Heart left ventricle (tissue), 16 donors: ENCODE results near the gene SIMC1. TPM values are rescaled to one million over a fixed set of nuclear protein-coding genes. Genes with fewer than 3 reads are reported as not detected.
"Not testable (repeated sequence)": the region's sequence is repeated elsewhere in the genome, so short reads cannot be mapped to it uniquely, and the experiment has no call there.

Source experiments
- ATAC-seq, 4 donors: fragments of 200-7000 bp; cut with Tn5 transposase; one replicate each; pipeline ENCODE4 v1.9.1; 2020 to 2022; ENCODE audit warnings: moderate library complexity in 4 of 4, mild to moderate bottlenecking in 3 of 4, moderate number of reproducible peaks in 1 of 4
- DNase-seq, 5 donors: peaks; one replicate each; pipeline ENCODE4 v3.0.0-alpha.2; 2020
- H3K27ac ChIP-seq, 12 donors: fragments of 200-600 bp; sonication (generic) in 4 of 12; one replicate each; pipeline versions ENCODE4 v1.5.0 to v1.8.0; 2016 to 2022; ENCODE audit warnings: mild to moderate bottlenecking in 2 of 12
- H3K27me3 ChIP-seq, 9 donors: fragments of 200-600 bp; sonication (generic) in 2 of 9; one replicate each; pipeline versions ENCODE4 v1.5.1 to v1.8.0; 2016 to 2022; ENCODE audit warnings: mild to moderate bottlenecking in 3 of 9
- H3K36me3 ChIP-seq, 9 donors: fragments of 200-600 bp; sonication (generic) in 2 of 9; one replicate each; pipeline versions ENCODE4 v1.5.0 to v1.8.0; 2018 to 2022; ENCODE audit warnings: mild to moderate bottlenecking in 2 of 9
- H3K4me1 ChIP-seq, 12 donors: fragments of 200-600 bp; sonication (generic) in 4 of 12; one replicate each; pipeline versions ENCODE4 v1.5.0 to v1.8.0; 2016 to 2022; ENCODE audit warnings: mild to moderate bottlenecking in 3 of 12
- H3K4me3 ChIP-seq, 12 donors: fragments of 200-600 bp; sonication (generic) in 4 of 12; one replicate each; pipeline versions ENCODE4 v1.5.0 to v1.8.0; 2017 to 2022; ENCODE audit warnings: mild to moderate bottlenecking in 9 of 12, moderate library complexity in 4 of 12
- H3K9me3 ChIP-seq, 12 donors: fragments of 200-600 bp; sonication (generic) in 4 of 12; one replicate each; pipeline versions ENCODE4 v1.5.0 to v1.8.0; 2016 to 2022; ENCODE audit warnings: mild to moderate bottlenecking in 1 of 12
- CTCF ChIP-seq, 12 donors: fragments of 200-600 bp; sonication (generic) in 4 of 12; IDR thresholded peaks; one replicate each; pipeline versions ENCODE4 v1.5.0 to v1.8.0; 2018 to 2022; ENCODE audit warnings: antibody characterized with exemption in 12 of 12, mild to moderate bottlenecking in 5 of 12
- WGBS, 4 donors: extraction: QIAGEN DNeasy Blood & Tissue Kit in 2 of 4; methylation state at CpG; one replicate each; pipeline versions ENCODE4 v1.1.5 to v1.1.7; 2013 to 2018; 5-methylcytosine and 5-hydroxymethylcytosine counted together
- intact Hi-C, 10 donors: fragments of 100-400 bp; cut with DNase I; formaldehyde crosslinking; loops; one replicate each; pipeline versions ENCODE4 v1.11.1 to v1.14.2; 2022
- polyA plus RNA-seq, 2 donors: library from polyadenylated mRNA; stranded (reverse); fragments of 200-250 nt; gene quantifications; one replicate each; pipeline ENCODE4 v1.2.3, GENCODE V29; 2013
- total RNA-seq, 9 donors: library from RNA; depleted of rRNA in 2 of 9; stranded (reverse); fragments of >200 nt in 2 of 9; fragmentation: NEBNext Ultra II Directional in 3 of 9; extraction: Animal tissue kit (Norgen Biotek cat#: 25700) in 3 of 9; gene quantifications; one replicate each; pipeline versions ENCODE4 v1.1.0 to v1.2.4, GENCODE V29; 2016 to 2023
- donor health status: ischemic (EF 13 %, LVEDD 7.1; RV severe dilation, severe dysfunction).
- donor health status: healthy with polysubstance abuse.
- donor health status: DM: no; HTN: yes; CAD: no.
- donor health status: DM: no; HTN: no; CAD: no.
- donor health status: ischemic (EF 25% LVEDD 6.9; RV normal size, moderate dysfunction).
- donor health status: ischemic (EF 25% LVEDD 5.7; RV mildly dilated, moderate dysfunction).
- donor health status: healthy.
- donor health status: DM: yes; HTN: yes; CAD: no.
- donor health status: ischemic (EF 35%, LVEDD 5.7; RV mildly dilated, moderate dysfunction).
- donor health status: nonischemic (EF 11% LVEDD 7.7; RV severe dilation, severe dysfunction).
- donor health status: DM: yes; HTN: yes; CAD: no.
- donor health status: PGD.
- donor health status: ischemic (EF 29% LVEDD 5.4; RV normal size, mild dysfunction).
- donor health status: nonischemic (EF 23%, LVEDD 6.1; RV moderate dilation, normal function).

The SIMC1 gene
- total and polyA plus RNA-seq, 11 donors: 2.2 to 9.0 (median 4.6) TPM

GRCh38 chr5:176217764-176218163, 20.5 kb upstream of the SIMC1 start:
- 53 to 62% (median 60%) methylated on average over 2 of the region's 2 CpGs for WGBS, 4 donors
- H3K27me3 ChIP-seq, H3K36me3 ChIP-seq, intact Hi-C loops, DNase-seq, H3K4me3 ChIP-seq, ATAC-seq, H3K4me1 ChIP-seq, H3K9me3 ChIP-seq, H3K27ac ChIP-seq: not testable (repeated sequence)

- H3K9me3 ChIP-seq, intact Hi-C loops, H3K27me3 ChIP-seq, H3K4me3 ChIP-seq, ATAC-seq, H3K4me1 ChIP-seq, DNase-seq, H3K36me3 ChIP-seq, H3K27ac ChIP-seq: not testable (repeated sequence)
- 92 to 97% (median 96%) methylated on average over 24 to 37 of the region's 38 CpGs for WGBS, 4 donors
Observed at GRCh38 chr5:176222006-176222405, 16.2 kb upstream of the SIMC1 start.

- H3K36me3 ChIP-seq, H3K4me3 ChIP-seq, H3K4me1 ChIP-seq, DNase-seq, H3K9me3 ChIP-seq, ATAC-seq, H3K27ac ChIP-seq, H3K27me3 ChIP-seq, intact Hi-C loops: not testable (repeated sequence)
- 55 to 63% (median 57%) methylated on average over 1 of the region's 1 CpG; no CpG with 5 or more reads in 1 of the 4 donors for WGBS, 4 donors
Observed at GRCh38 chr5:176228358-176228757, 9.9 kb upstream of the SIMC1 start.

- 87 to 91% (median 88%) methylated on average over 5 of the region's 5 CpGs for WGBS, 4 donors
- H3K9me3 ChIP-seq, DNase-seq, H3K27me3 ChIP-seq, H3K36me3 ChIP-seq, ATAC-seq, H3K27ac ChIP-seq, intact Hi-C loops, H3K4me1 ChIP-seq, H3K4me3 ChIP-seq: not testable (repeated sequence)
Observed at GRCh38 chr5:176233253-176233652, 5.0 kb upstream of the SIMC1 start.

GRCh38 chr5:176235155-176235554, 3.1 kb upstream of the SIMC1 start:
- intact Hi-C loops, H3K27ac ChIP-seq, DNase-seq, H3K27me3 ChIP-seq, H3K4me1 ChIP-seq, H3K9me3 ChIP-seq, H3K4me3 ChIP-seq, H3K36me3 ChIP-seq: not testable (repeated sequence)
- WGBS, 4 donors: 10 to 31% (median 12%) methylated on average over 1 of the region's 1 CpG
- peak in 8 of 12 donors; percentile 14 to 41 (median 28) for TF ChIP-seq CTCF (IDR thresholded peaks at IDR 0.05)
- ATAC-seq: peak in 1 of 4 donors; percentile 37

GRCh38 chr5:176238645-176239283, 540 bp downstream of the SIMC1 start:
- DNase-seq, H3K36me3 ChIP-seq, H3K9me3 ChIP-seq, H3K27me3 ChIP-seq, H3K27ac ChIP-seq, H3K4me1 ChIP-seq, intact Hi-C loops: not testable (repeated sequence)
- H3K4me3 ChIP-seq: peak overlapping the region in 11 of 12 donors; percentile 35 to 71 (median 56)
- 0% methylated on average over 3 to 6 of the region's 59 CpGs; no CpG with 5 or more reads in 2 of the 4 donors for WGBS, 4 donors
- peak in 3 of 4 donors; percentile 52 to 74 (median 73) for ATAC-seq

GRCh38 chr5:176239304-176239703, 1.1 kb downstream of the SIMC1 start:
- H3K9me3 ChIP-seq, H3K4me3 ChIP-seq, H3K4me1 ChIP-seq, intact Hi-C loops, H3K36me3 ChIP-seq, H3K27me3 ChIP-seq, DNase-seq, H3K27ac ChIP-seq, ATAC-seq: not testable (repeated sequence)
- no CpG with 5 or more reads among the region's 10 CpGs for WGBS, 4 donors

GRCh38 chr5:176244318-176244717, 6.1 kb downstream of the SIMC1 start:
- intact Hi-C loops, DNase-seq, H3K4me3 ChIP-seq, H3K27ac ChIP-seq, H3K9me3 ChIP-seq, H3K27me3 ChIP-seq, ATAC-seq, H3K4me1 ChIP-seq, H3K36me3 ChIP-seq: not testable (repeated sequence)
- WGBS, 4 donors: 80 to 100% methylated on average over 1 of the region's 2 CpGs; no CpG with 5 or more reads in 2 of the 4 donors

GRCh38 chr5:176245074-176245473, 6.8 kb downstream of the SIMC1 start:
- DNase-seq, H3K27ac ChIP-seq, H3K4me3 ChIP-seq, ATAC-seq, H3K9me3 ChIP-seq, H3K27me3 ChIP-seq, intact Hi-C loops, H3K4me1 ChIP-seq, H3K36me3 ChIP-seq: not testable (repeated sequence)
- 77 to 85% (median 82%) methylated on average over 3 to 6 of the region's 6 CpGs for WGBS, 4 donors

- H3K9me3 ChIP-seq, H3K4me3 ChIP-seq, H3K27me3 ChIP-seq, H3K36me3 ChIP-seq, ATAC-seq, H3K4me1 ChIP-seq, DNase-seq, intact Hi-C loops, H3K27ac ChIP-seq: not testable (repeated sequence)
- whole genome bisulfite sequencing, 4 donors: 81 to 90% (median 86%) methylated on average over 4 to 5 of the region's 5 CpGs
Observed at GRCh38 chr5:176245489-176245888, 7.3 kb downstream of the SIMC1 start.
